RWPE2 (cell line): ENCODE measurements around the gene TOP3B.

Source experiments
- ATAC-seq: fragments of 200-7000 bp; cut with Tn5 transposase; 3 replicates; pipeline ENCODE4 v1.9.1; 2021; ENCODE audit warnings: low read depth
- DNase-seq: peaks from one replicate; pipeline ENCODE4 v3.0.0-alpha.2; 2020; ENCODE audit warnings: low spot score
- H3K27ac ChIP-seq: fragments of 450-650 bp; 2 replicates; pipeline ENCODE4 v1.5.1; 2017; ENCODE audit warnings: mild to moderate bottlenecking; ENCODE audit not compliant: poor library complexity, severe bottlenecking
- H3K27me3 ChIP-seq: fragments of 250-450 bp; sonication (Bioruptor Pico); 2 replicates; pipeline ENCODE4 v1.5.1; 2021; ENCODE audit warnings: mild to moderate bottlenecking, moderate library complexity; ENCODE audit not compliant: insufficient read depth, poor library complexity, severe bottlenecking
- H3K36me3 ChIP-seq: fragments of 250-450 bp; sonication (Bioruptor Pico); 2 replicates; pipeline ENCODE4 v1.5.1; 2020; ENCODE audit warnings: low read depth, mild to moderate bottlenecking, moderate library complexity
- H3K4me1 ChIP-seq: fragments of 250-450 bp; sonication (Bioruptor Pico); 2 replicates; pipeline ENCODE4 v1.5.1; 2021; ENCODE audit warnings: mild to moderate bottlenecking, moderate library complexity; ENCODE audit not compliant: insufficient read depth, poor library complexity, severe bottlenecking
- H3K4me3 ChIP-seq: fragments of 250-450 bp; sonication (Bioruptor Pico); 2 replicates; pipeline ENCODE4 v1.5.1; 2021; ENCODE audit warnings: mild to moderate bottlenecking, moderate library complexity; ENCODE audit not compliant: severe bottlenecking
- H3K9me3 ChIP-seq: fragments of 250-450 bp; sonication (Bioruptor Pico); 2 replicates; pipeline ENCODE4 v1.5.1; 2021; ENCODE audit warnings: mild to moderate bottlenecking, moderate library complexity; ENCODE audit not compliant: severe bottlenecking
- TF ChIP-seq, protein P1 (sequence below): fragments of 450-650 bp; IDR thresholded peaks from one replicate; pipeline ENCODE4 v1.5.1; 2017; ENCODE audit warnings: mild to moderate bottlenecking, moderate library complexity; ENCODE audit not compliant: poor library complexity, severe bottlenecking

Gene TOP3B

DNA sequence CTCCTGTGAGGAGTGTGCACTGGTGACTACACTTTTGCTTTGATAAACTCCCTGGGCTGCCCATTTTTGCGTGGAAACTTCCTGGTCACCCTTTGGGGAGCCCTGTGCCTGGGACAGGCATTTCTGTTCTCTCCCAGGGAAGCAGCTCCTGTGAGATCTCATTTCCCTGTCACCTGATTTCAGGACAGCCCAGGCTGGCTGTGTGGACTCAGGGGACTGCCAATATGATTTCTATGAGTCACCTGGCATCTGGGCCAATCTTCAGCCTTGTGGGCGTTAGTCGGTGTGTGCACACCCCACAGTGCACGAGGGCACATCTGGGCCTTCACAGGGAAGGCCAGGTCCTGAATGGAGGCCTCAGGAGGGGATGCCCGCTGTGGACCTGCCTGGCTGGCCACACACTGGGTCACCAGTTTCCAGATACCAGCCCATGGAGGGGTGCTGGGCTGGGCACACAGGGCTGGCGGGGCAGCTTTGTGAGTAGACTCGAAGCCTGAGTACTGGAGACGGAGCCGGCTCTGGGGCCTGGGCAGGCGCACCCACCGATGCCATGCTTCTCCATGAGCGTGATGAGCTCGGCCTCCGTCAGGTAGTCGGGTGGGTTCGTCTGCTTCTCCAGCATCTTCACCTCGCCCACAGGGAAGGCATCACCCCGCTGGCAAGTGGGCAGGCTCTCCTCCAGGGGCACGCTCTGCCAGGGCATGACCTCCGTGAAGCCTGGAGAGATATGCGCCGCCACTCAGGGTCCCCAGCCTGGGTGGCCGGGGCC, 20.5 kb downstream of the TOP3B start:
- Histone ChIP-seq H3K4me3 (no peak overlapping the region), H3K4me1 (no peaks in the 10 kb centered on the region), H3K27me3 (no peaks in the 10 kb centered on the region), H3K36me3 (peaks cover 37% of the 10 kb centered on the region), H3K27ac (no peak overlapping the region), H3K9me3 (no peaks in the 10 kb centered on the region)
- no peak for DNase-seq
- ATAC-seq, result peak; percentile 42; the same call in 1 of the 3 replicates
- TF ChIP-seq, protein P1, sequence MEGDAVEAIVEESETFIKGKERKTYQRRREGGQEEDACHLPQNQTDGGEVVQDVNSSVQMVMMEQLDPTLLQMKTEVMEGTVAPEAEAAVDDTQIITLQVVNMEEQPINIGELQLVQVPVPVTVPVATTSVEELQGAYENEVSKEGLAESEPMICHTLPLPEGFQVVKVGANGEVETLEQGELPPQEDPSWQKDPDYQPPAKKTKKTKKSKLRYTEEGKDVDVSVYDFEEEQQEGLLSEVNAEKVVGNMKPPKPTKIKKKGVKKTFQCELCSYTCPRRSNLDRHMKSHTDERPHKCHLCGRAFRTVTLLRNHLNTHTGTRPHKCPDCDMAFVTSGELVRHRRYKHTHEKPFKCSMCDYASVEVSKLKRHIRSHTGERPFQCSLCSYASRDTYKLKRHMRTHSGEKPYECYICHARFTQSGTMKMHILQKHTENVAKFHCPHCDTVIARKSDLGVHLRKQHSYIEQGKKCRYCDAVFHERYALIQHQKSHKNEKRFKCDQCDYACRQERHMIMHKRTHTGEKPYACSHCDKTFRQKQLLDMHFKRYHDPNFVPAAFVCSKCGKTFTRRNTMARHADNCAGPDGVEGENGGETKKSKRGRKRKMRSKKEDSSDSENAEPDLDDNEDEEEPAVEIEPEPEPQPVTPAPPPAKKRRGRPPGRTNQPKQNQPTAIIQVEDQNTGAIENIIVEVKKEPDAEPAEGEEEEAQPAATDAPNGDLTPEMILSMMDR, result no peak

DNA sequence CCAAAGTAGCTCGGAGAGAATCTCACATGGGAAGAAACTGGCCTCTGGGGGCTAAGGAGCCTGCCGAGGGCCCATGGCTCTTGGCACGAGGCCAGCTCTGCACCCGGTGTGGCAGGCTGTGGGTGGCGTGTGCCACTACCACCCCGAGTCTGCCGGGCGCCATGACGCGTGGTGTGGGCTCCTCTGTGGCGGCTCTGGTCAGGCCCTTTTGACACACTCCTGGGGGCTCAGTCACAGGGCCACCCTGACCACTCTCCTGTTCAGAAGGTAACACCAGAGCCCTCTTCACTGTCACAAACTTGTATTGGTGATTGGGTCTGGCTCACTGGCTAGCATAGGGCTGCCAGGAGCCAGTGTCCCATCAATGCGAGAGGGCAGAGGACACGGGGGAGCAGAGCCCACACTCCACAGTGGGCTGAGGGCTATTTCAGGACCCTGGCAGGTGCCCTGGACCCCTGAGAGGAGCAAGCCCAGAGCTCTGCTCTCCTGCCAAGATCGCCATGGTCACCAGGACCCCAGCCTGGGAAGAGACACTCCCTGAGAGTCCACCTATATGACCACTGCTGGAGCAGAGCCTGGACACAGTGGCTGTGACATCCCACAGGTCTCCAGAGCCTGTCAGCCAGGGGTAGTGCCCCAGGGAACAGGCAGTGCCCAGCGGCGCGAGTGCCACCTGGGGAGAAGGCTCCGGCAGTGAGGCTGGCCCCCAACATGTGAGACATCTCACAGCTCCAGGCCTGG, 21.3 kb downstream of the TOP3B start:
- Histone ChIP-seq H3K4me1 (no peaks in the 10 kb centered on the region), H3K27me3 (no peaks in the 10 kb centered on the region), H3K27ac (no peak overlapping the region), H3K4me3 (no peak overlapping the region), H3K36me3 (peaks cover 30% of the 10 kb centered on the region), H3K9me3 (no peaks in the 10 kb centered on the region)
- TF ChIP-seq, protein P1, result no peak
- DNase-seq, result peak; percentile 49
- no peak for ATAC-seq

DNA sequence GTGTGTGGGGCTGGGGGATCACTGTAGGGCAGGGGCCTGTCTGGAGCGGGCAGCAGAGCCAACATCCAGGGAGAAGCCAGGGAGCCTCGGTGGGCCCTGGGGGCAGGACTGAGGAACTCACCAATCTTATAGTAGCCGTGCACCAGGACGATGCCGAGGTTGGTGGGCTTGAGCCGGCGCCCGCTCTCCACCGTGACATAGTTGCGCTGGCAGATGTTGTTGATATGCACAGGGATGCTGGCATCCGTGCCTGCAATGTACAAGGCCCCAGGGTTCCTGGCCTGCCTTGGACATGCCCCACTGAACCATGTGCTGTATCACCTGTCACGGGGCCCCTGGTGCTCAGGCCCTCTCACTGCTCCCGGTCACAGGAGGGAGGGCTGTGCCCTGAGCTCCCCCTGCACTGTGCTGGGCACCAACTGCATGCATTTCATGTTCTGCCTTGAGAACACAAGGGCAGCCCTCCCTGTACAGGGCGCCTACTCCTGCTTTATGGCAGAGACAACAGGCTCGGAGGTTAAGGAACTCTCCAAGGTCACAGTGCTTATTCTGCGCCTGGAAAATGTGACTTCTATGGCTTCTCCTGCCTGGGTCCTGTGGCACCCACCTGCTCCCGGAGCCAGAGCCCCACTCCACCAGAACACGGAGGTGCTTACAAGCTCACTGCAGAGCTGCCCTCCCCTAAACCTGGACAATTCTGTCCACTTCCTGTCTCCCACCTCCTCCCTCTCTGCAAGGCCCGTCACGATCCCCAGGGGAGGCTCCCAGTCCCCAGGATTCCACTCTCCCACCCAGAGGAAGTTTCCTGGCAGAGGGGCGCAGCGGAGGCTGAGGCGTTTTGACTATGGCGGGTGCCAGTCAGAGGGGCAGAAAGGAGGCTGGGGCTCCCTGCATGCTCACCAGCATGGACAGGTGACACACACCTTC, 22.1 kb downstream of the TOP3B start:
- no peaks in the 10 kb centered on the region for H3K4me1 ChIP-seq
- H3K4me3 ChIP-seq, result no peak overlapping the region
- TF ChIP-seq, protein P1, result no peak
- no peaks in the 10 kb centered on the region for H3K9me3 ChIP-seq
- peaks cover 25% of the 10 kb centered on the region for H3K36me3 ChIP-seq
- no peak for DNase-seq
- no peaks in the 10 kb centered on the region for H3K27me3 ChIP-seq
- ATAC-seq, result no peak
- no peak overlapping the region for H3K27ac ChIP-seq

DNA sequence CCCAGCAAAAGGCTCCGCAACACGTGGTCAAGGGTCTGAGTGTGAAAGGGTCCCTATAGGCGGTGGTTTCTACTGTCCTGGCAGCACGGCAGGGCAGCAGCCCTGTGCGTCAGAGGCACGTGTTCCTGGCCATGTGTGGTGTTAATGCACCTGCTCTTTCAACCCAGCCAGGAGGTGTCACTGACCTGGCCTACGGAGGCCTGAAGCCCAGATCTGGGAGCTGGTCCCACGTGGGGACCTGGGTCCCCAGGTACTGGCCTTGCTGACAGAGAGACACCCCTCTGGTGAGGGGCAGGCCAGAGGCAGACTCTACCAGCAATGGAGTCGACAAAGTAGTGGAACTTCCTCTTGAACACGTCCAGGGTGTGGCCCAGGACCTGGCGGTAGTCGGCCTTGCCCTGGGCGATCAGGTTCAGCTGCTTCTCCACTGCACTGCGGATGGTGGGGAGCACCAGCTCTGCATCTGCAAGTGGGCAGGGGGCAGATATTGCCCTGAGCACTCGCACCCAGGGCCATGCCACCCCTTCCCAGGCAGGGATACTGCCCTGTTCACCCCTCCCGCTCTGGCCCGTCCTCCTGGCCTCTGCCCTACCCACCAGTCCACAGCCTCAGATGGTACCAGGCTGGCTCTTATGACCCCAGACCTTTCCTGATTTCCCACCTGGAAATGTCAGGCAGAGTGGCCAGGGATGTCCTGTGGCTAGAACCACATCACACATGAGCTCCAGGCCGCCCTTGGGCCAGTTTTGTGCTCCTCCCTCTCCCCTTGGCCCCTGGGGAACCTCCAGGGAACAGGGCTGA, 23.1 kb downstream of the TOP3B start:
- Histone ChIP-seq H3K9me3 (no peaks in the 10 kb centered on the region), H3K27me3 (no peaks in the 10 kb centered on the region), H3K36me3 (peaks cover 17% of the 10 kb centered on the region), H3K27ac (no peak overlapping the region), H3K4me3 (no peak overlapping the region), H3K4me1 (no peaks in the 10 kb centered on the region)
- TF ChIP-seq, protein P1, result no peak
- ATAC-seq (no peak), DNase-seq (no peak)
